K562 (cell line): ENCODE measurements around the gene TP53BP1. TPM values are rescaled to one million over a fixed set of nuclear protein-coding genes. Genes with fewer than 3 reads are reported as not detected.

ENCODE experiments used
- CBFB ChIP-seq: sonication (generic); formaldehyde crosslinking; IDR thresholded peaks from 2 replicates; pipeline ENCODE4 v1.4.0; 2020; ENCODE audit warnings: mild to moderate bottlenecking, missing genetic modification reagents
- CCNT2 ChIP-seq: IDR thresholded peaks from 2 replicates; pipeline ENCODE4 v1.6.1; 2011; ENCODE audit warnings: borderline replicate concordance, low read depth, mild to moderate bottlenecking, moderate library complexity, mixed read lengths, low read length; ENCODE audit not compliant: insufficient read length; ENCODE audit errors: extremely low read depth
- CEBPG ChIP-seq, 3 experiments: fragments of 200-800 bp in 1 of 3; sonication (Bioruptor generic) in 1 of 3; sonication (generic) in 1 of 3; formaldehyde crosslinking in 1 of 3; IDR thresholded peaks in 2 of 3; conservative IDR thresholded peaks in 1 of 3; 2 replicates each; pipeline versions ENCODE4 v1.6.1 to v1.8.0; 2016 to 2022; ENCODE audit warnings: missing compliant biosample characterization in 2 of 3, missing genetic modification characterization in 2 of 3, mild to moderate bottlenecking in 1 of 3, missing genetic modification reagents in 1 of 3
- CREB1 ChIP-seq, 2 experiments: sonication (generic) in 1 of 2; formaldehyde crosslinking in 1 of 2; IDR thresholded peaks; 2 replicates each; pipeline versions ENCODE4 v1.6.1 to v1.8.0; 2012 to 2022; ENCODE audit warnings: inconsistent platforms in 1 of 2, mild to moderate bottlenecking in 1 of 2, missing genetic modification reagents in 1 of 2, moderate library complexity in 1 of 2
- CREBBP ChIP-seq: IDR thresholded peaks from one replicate; pipeline ENCODE4 v1.6.1; 2012; ENCODE audit warnings: low read depth, mild to moderate bottlenecking, control low read depth, inconsistent platforms, low read length
- DMBX1 ChIP-seq: fragments of 250-450 bp; sonication (Bioruptor Pico); IDR thresholded peaks from 2 replicates; pipeline ENCODE4 v1.8.0; 2022; ENCODE audit warnings: inconsistent platforms, mild to moderate bottlenecking, moderate library complexity, borderline replicate concordance
- DPF2 ChIP-seq: fragments of 450-650 bp; IDR thresholded peaks from 2 replicates; pipeline ENCODE4 v1.6.1; 2016
- FOXM1 ChIP-seq, 2 experiments: fragments of 450-650 bp in 1 of 2; sonication (generic) in 1 of 2; formaldehyde crosslinking in 1 of 2; IDR thresholded peaks; 2 replicates each; pipeline versions ENCODE4 v1.6.1 to v1.9.0; 2017 to 2022; ENCODE audit warnings: low read depth in 2 of 2, mild to moderate bottlenecking in 2 of 2, missing genetic modification reagents in 1 of 2, moderate library complexity in 1 of 2
- NFATC3 ChIP-seq: fragments of 450-650 bp; IDR thresholded peaks from 2 replicates; pipeline ENCODE4 v1.6.1; 2017; ENCODE audit warnings: mild to moderate bottlenecking
- NFE2 ChIP-seq: IDR thresholded peaks from 2 replicates; pipeline ENCODE4 v1.6.1; 2014; ENCODE audit warnings: antibody characterized with exemption, low read depth
- NR1H2 ChIP-seq: sonication (generic); formaldehyde crosslinking; IDR thresholded peaks from 2 replicates; pipeline ENCODE4 v1.4.0; 2020; ENCODE audit warnings: mild to moderate bottlenecking, missing genetic modification reagents
- SMC3 ChIP-seq: conservative IDR thresholded peaks from 2 replicates; pipeline ENCODE4 v1.6.1; 2011; ENCODE audit warnings: low read depth, low read length, improper control_type of control experiment; ENCODE audit not compliant: insufficient read depth
- TAL1 ChIP-seq: fragments of 450-650 bp; IDR thresholded peaks from 2 replicates; pipeline ENCODE4 v1.6.1; 2016; ENCODE audit warnings: mild to moderate bottlenecking
- ZBTB1 ChIP-seq: sonication (generic); formaldehyde crosslinking; IDR thresholded peaks from 2 replicates; pipeline ENCODE4 v1.8.1; 2023; ENCODE audit warnings: missing genetic modification reagents, low read depth, mild to moderate bottlenecking, borderline replicate concordance
- ZNF511 ChIP-seq: sonication (generic); formaldehyde crosslinking; IDR thresholded peaks from 2 replicates; pipeline ENCODE4 v1.8.0; 2022; ENCODE audit warnings: mild to moderate bottlenecking, missing genetic modification reagents
- ZZZ3 ChIP-seq: fragments of 450-650 bp; IDR thresholded peaks from 2 replicates; pipeline ENCODE4 v1.6.1; 2016; ENCODE audit warnings: antibody characterized with exemption, mild to moderate bottlenecking, moderate library complexity
- polyA plus RNA-seq, 8 experiments: library from polyadenylated mRNA; depleted of rRNA in 4 of 8; stranded (reverse) in 5 of 8; unstranded in 3 of 8; fragments of >200 nt; fragmentation: Nextera tagmentation in 2 of 8; fragmentation: Illumina TruSeq in 1 of 8; extraction: Ambion mirVana in 2 of 8; extraction: Trizol in 1 of 8; gene quantifications; 2 replicates each; pipeline versions ENCODE4 v1.2.1 to v1.2.3, GENCODE V29; 2011 to 2014; ENCODE audit warnings: inconsistent platforms in 1 of 8, missing spikeins in 1 of 8
- total RNA-seq, 7 experiments: library from RNA; depleted of rRNA in 6 of 7; stranded (reverse); fragments of >200 nt in 6 of 7; fragmentation: Illumina TruSeq in 2 of 7; extraction: Trizol in 2 of 7; gene quantifications; 2 replicates each; pipeline versions ENCODE4 v1.2.1 to v1.2.3, GENCODE V29; 2011 to 2021; ENCODE audit warnings: low replicate concordance in 1 of 7

The TP53BP1 gene
- total and polyA plus RNA-seq, 9 of the 15 experiments (the other 6 are each of a cell fraction or from before 2014, with no cell fraction given) = 5.7 to 63.3 (median 30.9) TPM

GRCh38 chr15:43511012-43511885, 18.3 kb upstream of the TP53BP1 start (continued):
- TF ChIP-seq CEBPG (CRISPR knock-in tag; IDR thresholded peaks at IDR 0.05) (0 out of 2 replicates have a peak, but pooled peaks have one; percentile 9), CEBPG (tag; conservative IDR thresholded peaks at IDR 0.05 in 1 of 2, IDR thresholded peaks at IDR 0.05 in 1 of 2) (no peak), NFE2 (0 out of 2 replicates have a peak, but pooled peaks have one; percentile 9), DPF2 (no peak), NR1H2 (no peak), ZBTB1 (CRISPR knock-in tag) (no peak; the same call in 1 of the 2 replicates), ZNF511 (no peak), CREBBP (no peak), SMC3 (0 out of 2 replicates have a peak, but pooled peaks have one; percentile 19), CCNT2 (peak; percentile 23), CREB1 (IDR thresholded peaks at IDR 0.05) (no peak), CREB1 (CRISPR knock-in tag; IDR thresholded peaks at IDR 0.05) (0 out of 2 replicates have a peak, but pooled peaks have one; percentile 22), ZZZ3 (no peak), FOXM1 (IDR thresholded peaks at IDR 0.05; ENCODE audit: low read depth) (no peak), FOXM1 (CRISPR knock-in tag; IDR thresholded peaks at IDR 0.05; ENCODE audit: low read depth) (no peak), NFATC3 (no peak), CBFB (CRISPR knock-in tag) (no peak), TAL1 (no peak), DMBX1 (CRISPR knock-in tag) (no peak)
